Right ventricle myocardium superior (tissue), 1 donor: ENCODE measurements around the gene PGLYRP3. TPM values are rescaled to one million over a fixed set of nuclear protein-coding genes. Genes with fewer than 3 reads are reported as not detected.

ENCODE experiments used
- ATAC-seq: fragments of 200-7000 bp; cut with Tn5 transposase; one replicate; pipeline ENCODE4 v1.9.1; 2020; ENCODE audit warnings: mild to moderate bottlenecking; ENCODE audit not compliant: poor library complexity
- DNase-seq: peaks from one replicate; pipeline ENCODE4 v3.0.0-alpha.2; 2020
- intact Hi-C: fragments of 100-400 bp; cut with DNase I; formaldehyde crosslinking; loops from one replicate; pipeline ENCODE4 v1.11.2; 2022
- long read RNA-seq: library from polyadenylated mRNA; unstranded; transcript quantifications from one replicate; pipeline ENCODE4 v2.0.0, GENCODE V29; 2021
- total RNA-seq: library from RNA; stranded (reverse); fragmentation: NEBNext Ultra II Directional; extraction: Animal tissue kit (Norgen Biotek cat#: 25700); gene quantifications from one replicate; pipeline ENCODE4 v1.2.1, GENCODE V29; 2021
- donor health status: DM: no; HTN: yes; CAD: no; lungs with severe emphysema.

Gene PGLYRP3, protein sequence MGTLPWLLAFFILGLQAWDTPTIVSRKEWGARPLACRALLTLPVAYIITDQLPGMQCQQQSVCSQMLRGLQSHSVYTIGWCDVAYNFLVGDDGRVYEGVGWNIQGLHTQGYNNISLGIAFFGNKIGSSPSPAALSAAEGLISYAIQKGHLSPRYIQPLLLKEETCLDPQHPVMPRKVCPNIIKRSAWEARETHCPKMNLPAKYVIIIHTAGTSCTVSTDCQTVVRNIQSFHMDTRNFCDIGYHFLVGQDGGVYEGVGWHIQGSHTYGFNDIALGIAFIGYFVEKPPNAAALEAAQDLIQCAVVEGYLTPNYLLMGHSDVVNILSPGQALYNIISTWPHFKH
- total RNA-seq: not detected
- long read RNA-seq: 0 reads

DNA sequence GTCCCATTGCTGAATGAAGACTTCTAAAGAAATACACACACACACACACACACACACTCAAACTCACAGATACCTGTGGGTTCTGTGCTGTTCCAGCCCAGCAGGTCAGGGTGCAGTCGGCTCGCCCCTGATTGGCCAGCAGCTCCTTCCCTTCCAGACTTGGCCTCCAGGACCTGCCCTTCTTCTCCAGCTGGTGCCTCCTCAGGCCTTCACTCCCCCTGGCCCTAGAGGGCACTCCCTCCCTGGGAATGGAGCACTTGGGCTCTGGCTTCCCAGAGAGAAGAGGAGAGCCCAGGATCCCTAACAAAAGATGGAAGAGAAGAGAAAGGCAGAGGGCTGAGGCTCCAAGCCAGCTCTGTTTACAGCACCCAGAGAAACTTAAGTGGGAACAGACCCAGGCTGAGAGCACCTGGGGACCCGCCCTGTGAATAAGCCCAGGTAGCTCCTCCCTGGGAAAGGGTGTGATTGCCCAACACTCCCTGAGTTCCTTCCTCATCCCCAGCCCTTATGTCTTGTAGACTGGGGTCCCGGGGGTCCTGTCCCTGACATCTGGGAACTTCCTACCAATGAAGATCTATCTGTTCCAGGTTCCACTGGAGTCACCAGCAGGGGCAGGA, at the start of gene PGLYRP3:
TSS of gene PGLYRP3 (minus strand) at position 383 of the 617 bp plus-strand sequence. CDS start 2,287 bp downstream, outside the sequence.
- no peak for ATAC-seq
- intact Hi-C loops: no loop called here
- DNase-seq: no peak

DNA sequence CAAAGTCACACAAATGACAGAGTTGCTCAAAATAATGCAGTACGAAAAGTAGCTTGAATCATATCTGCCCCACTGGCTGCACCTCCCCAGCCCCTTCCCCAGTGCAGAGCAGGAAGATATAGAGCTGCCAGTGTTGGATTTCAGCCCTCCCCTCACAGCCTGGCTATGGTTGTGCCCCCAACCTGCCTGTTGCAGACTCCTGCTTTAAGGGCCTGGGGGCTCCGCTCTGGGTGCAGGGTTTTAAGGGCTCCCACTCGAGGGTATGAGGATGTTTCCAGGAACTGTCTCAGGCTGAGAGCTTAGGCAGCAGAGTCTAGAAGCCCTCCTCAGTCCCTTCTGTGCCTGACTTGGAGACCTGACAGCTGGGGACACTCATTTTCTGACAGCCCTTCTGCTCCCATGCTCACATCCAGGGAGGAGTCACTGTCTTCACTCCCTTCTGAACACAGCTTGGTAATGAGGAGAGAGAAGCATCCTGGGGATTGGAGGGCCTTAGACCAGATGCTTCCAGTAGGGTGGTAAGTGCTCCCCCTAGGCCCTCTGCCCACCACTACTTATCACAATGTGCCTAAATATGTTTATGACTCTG, 49.5 kb upstream of the PGLYRP3 start:
- intact Hi-C loops: no loop called here
- ATAC-seq: no peak
- no peak for DNase-seq

DNA sequence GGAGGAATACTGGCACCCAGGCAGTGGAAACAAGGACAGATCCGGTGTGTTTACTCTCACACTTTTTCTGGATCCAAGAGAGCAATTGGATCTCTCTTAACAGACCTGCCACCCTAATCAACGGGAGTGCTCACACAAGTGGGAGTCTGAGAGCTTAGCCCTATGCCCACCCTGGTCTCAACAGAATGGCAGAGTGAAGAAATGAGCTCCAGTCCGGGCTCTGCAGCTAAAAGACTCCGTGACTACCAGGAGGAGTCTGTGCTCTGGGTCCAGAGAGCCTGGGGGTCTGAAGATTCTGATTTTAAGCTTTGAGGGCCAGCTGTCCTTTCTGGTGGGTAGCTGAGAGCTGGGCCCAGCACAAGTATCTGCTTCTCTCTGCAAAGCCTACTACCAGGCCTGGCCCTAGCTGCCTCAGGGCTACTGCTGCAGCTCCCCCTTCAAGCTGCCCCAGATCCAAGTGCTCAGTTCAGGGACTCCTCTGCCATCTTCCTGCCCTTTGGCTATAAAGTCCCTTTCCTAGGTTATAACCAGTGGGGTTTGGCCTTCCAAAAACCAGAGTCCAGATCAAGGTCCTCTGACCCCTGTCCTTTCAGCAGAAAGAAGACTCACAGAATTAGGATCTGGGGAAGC, 48.8 kb upstream of the PGLYRP3 start:
- ATAC-seq: no peak
- no peak for DNase-seq
- intact Hi-C loops: no loop called here

DNA sequence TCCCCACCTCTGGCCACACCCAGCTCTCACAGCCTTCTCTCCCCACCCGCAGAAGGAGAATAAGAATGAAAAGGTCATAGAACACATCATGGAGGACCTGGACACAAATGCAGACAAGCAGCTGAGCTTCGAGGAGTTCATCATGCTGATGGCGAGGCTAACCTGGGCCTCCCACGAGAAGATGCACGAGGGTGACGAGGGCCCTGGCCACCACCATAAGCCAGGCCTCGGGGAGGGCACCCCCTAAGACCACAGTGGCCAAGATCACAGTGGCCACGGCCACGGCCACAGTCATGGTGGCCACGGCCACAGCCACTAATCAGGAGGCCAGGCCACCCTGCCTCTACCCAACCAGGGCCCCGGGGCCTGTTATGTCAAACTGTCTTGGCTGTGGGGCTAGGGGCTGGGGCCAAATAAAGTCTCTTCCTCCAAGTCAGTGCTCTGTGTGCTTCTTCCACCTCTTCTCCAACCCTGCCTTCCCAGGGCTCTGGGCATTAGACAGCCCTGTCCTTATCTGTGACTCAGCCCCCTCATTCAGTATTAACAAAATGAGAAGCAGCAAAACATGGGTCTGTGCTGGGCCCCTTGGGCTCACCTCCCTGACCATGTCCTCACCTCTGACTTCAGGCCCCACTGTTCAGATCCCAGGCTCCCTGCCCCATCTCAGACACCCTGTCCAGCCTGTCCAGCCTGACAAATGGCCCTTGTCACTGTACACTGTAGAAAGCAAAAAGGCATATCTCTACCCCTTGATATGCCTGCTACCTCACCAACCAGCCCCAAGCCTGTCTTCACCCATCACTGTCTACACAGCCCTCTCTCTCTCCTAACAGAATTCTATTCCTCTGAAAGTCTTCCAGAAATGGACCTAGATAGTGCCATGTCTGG, 48.1 kb upstream of the PGLYRP3 start:
- ATAC-seq (peak; percentile 5), DNase-seq (no peak)
- intact Hi-C loops: no loop called here

DNA sequence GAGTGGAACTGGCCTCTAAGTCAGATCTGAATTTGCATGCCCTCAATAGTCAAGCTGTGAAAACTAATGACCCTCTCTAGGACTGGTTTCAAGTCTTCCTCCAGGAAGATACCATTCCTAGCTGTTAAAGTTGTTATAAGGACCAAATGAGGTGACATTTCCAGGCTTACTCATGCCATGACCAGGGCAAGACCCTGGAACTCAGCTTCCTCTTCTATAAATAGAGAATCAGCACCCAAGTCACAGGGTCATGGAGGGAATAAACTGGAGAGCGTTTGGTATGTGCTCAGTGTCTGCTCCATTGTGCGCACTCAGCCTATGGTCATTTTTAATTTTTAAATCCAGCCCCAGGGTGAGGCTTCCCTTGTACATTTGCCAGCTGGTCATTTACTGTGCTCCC, 47.4 kb upstream of the PGLYRP3 start:
- intact Hi-C loops: no loop called here
- ATAC-seq (peak; percentile 28), DNase-seq (no peak)

DNA sequence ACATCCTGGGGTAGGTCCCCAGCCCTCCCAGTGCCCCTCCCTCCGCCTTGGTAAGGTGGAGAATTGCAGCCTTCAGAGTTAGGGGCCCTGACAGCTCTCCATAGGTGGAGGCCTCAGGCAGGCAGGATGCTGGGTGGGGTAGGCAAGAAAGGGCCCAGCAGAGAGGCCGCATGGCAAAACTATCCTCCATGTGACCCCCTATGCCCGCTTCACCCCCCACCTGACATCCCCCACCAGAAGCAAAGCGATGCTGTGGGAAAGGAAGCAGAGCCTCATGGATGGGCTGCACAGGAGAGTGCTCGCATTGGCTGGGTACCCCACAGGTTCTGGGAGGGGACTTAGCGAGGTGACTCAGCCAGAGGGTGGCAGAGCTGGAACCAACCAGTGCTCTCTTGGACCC, 46.5 kb upstream of the PGLYRP3 start:
- ATAC-seq (no peak), DNase-seq (no peak)
- intact Hi-C loops: no loop called here

DNA sequence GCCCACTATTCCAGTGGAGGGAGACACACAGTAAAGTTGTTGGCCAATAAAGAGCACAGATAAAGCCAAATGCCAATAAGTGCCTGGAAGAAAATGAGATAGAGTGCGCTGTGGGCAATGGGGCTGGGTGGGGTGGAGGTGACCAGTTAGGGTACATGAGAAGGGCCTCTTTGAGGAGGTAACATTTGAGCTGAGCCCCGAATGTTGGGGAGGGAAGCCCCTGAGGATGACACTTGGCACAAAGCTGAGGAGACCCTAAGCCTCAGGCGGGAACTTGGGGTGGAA, 45.9 kb upstream of the PGLYRP3 start:
- intact Hi-C loops: no loop called here
- no peak for ATAC-seq

DNA sequence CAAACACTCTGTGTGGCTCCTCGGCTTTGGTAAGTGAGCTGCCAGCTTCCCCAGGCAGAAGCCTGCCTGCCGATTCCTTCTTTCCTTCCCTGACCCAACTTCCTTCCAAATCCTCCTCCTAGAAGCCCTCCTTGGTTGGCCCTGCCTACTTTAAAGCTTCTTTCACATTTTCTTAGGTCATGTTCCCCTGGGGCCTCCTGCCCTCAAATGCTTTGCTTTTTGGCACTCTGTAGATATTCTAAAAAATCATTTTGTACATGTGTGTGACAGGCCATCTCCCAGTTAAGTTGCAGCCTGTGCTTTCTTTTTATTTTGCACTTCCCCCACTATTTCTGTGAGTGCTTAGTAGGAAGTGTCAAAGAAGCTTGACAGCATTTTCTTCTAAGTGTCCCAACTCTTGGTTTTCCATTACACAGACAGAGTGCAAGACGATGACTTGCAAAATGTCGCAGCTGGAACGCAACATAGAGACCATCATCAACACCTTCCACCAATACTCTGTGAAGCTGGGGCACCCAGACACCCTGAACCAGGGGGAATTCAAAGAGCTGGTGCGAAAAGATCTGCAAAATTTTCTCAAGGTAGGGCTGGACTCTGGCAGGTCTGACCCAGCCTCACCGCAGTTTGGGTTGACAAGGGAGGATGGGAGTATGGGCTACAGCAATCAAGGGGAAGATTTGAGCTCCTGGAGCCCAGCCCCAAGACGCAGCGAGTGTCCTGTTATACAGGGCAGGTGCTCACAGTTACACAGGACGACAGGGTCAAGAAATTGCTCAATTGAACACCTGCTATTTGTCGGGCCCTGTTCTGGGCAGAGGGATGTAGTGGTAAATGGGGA, 45.3 kb upstream of the PGLYRP3 start, which contains the start of gene S100A9:
TSS of gene S100A9 (plus strand) at position 2 of the 838 bp plus-strand sequence. CDS start at position 432, 430 bp downstream.
- ATAC-seq: no peak
- no peak for DNase-seq
- intact Hi-C loops: no loop called here

More for the DNA sequence above, 45.9 kb upstream of the PGLYRP3 start:
- DNase-seq: no peak

DNA sequence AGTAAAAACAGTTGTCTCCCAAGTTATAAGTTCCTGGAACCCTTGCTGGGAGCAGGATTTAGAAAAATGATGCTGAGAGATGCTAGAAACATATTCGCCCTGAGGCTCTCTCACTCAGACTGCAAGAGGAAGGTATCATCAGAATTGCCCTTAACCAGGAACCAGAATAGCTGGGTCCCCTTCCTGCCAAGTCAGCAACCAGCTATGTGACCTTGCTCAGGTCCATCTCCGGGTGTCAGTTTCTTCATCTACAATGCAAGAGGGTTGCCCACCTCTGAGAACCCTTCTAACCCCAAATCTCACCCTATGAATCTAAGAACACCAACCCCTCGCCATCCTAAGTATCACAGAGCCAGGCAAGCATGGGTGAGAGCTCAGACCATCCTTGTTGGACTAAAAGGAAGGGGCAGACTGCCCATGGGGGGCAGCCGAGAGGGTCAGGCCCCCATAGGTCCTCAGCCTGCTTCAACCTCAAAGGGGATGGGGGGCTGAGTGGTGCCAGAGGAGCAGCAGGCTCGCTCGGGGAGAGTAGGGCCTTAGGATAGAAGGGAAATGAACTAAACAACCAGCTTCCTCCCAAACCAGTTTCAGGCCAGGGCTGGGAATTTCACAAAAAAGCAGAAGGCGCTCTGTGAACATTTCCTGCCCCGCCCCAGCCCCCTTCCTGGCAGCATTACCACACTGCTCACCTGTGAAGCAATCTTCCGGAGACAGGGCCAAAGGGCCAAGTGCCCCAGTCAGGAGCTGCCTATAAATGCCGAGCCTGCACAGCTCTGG, 44.5 kb upstream of the PGLYRP3 start:
- ATAC-seq (peak; percentile 68), DNase-seq (peak; percentile 86)
- intact Hi-C loops: no loop called here

DNA sequence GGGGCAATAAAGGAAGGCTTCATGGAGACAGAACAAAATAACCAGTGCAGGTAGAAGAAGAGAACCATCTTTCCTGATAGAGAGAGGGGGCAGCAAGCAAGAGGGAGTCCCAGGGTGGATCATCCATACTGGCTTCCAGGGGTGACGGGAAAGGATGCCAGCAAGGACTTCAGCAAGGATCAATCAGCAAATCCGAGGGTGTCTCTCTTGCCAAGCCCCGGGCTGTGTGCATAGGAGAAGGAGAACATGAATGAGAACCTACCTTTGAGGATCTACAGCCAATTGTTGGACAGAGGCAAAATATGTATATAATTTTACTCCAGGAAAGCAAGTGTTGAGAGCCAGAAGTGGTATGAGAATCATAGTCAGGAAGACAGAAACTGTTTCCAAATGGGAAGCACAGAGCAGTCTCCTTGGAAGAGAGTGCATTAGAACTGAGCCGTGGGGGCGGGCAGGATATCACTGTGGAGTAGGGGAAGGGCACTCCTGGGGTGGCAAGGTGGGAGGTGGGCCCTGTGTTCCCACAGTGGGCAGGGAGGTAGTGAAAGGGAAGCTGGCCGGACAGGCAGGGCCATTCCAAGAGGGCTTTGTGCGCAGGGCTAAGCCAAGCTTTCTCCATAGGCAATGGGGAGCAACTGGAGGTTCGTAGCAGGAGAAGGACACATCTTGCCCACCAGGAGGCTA, 43.8 kb upstream of the PGLYRP3 start:
- DNase-seq: no peak
- intact Hi-C loops: no loop called here
- no peak for ATAC-seq

DNA sequence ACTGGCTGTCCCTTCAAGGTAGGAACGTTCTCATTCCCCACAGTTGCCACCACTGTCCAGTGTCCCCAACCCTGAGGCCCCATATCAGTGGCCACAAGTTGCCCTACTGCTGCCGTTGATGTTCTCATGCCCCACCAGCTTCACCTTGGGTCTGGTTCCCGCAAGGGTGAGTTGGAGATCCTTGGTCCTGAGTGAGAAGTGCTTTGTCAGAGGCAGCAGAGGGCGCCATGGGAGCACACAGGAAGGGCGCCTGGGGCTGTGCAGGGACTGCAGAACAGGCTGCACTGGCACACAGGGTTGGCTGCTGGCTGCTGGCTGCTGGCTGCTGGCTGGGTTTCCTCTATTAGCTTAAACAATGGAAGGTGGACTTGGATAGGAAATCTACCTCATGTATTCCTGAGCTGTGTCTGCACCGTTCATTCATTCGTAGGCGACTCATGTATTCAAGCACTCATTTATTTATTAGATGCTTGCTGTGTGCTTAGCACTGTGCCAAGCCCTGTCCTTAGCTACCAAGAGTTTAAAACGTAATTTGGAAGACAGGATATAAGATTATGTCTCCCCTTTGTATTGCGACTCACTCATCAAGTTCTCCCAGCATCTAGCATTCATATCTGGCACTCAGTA, 42.8 kb upstream of the PGLYRP3 start:
- intact Hi-C loops: no loop called here
- DNase-seq: peak; percentile 81
- peak; percentile 58 for ATAC-seq

DNA sequence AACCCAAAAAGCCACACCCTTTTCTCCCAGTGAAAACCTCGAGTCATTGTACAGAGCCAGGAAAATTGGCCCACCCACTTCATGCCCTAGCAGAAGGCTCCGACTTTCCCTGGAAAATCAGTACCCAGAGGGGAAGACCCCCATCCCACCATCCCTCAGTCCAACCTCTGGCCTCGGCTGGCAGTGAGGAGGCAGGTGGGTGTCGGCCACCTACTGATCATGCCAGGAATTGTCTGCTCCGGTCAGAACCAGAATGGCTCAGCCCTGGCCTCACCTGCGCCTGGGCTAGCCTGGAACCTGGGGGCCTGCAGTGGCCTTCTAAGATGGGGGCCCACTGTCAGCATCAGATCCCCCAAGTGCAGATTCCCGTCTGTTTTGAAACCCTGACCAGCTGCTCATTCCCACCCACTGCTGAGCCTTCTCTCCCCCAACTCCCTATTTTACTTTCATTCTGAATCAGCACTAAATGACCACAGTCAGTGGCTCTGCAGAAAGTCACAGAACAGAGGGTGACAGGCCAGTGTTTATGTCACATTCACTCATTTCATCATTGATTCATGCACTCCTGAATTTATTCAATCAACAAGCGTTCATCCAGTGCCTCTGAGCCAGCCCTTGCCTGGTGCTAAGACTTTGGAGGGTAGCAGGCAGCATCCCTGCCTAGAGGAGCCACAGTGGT, 41.9 kb upstream of the PGLYRP3 start:
- DNase-seq: no peak
- intact Hi-C loops: no loop called here
- no peak for ATAC-seq

DNA sequence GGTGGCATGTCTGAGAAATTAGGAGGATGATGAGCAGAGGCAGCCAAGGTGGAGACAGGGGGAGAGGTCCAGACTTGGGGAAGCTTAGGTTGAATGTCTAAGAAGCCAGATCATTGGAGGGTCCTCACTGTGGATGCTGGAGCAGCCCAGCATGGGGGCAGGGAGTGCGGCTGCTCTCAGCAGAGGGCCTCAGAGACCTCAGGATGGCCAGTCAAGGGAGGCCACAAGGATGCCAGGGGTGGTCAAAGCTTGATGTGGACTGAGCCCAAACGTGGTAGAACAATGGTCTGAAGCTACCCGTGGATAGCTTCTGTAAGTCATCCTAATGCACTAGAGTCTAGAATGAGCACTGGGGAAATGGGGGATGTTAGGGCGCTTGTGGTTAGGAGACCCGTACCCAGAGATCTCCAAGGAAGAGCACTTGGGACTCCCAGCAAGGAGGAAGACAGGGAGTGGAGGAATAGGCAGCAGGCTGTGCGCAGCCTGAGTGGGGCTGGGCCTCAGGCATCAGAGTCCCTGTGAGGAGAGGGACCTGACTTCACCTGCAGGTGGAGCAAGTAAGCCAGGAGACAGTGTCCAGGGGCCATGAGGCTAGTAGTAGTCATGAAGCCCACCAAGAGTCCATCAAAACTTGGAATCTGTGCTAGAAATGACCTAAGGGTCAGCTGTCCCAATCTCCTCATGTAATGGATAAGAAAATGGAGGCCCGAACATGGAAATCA, 40.6 kb upstream of the PGLYRP3 start:
- no peak for ATAC-seq
- no peak for DNase-seq
- intact Hi-C loops: loop anchor here (2.0 kb wide), 1 partner anchor 141 kb away; no protein-coding TSS in a partner anchor

DNA sequence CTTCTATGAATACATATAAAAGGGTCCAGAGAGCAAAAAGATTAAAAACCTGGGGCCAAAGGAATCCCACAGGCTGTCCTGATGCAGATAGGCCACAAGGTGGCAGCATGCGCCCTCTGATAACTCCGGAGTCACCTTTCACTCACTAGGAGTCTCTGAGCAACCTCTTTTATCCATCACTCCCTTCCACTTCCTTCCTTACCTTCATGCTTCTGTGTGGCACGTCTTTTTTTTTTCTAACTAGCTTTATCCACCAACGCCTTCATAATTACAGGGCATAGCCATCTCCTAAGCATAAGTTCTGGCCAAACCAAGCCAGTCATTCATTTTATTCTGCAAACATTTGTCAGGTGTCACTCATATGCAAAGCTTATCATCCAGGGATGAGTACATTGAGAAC, 39.8 kb upstream of the PGLYRP3 start:
- intact Hi-C loops: loop anchor here (2.0 kb wide), 1 partner anchor 142 kb away; no protein-coding TSS in a partner anchor
- peak; percentile 79 for DNase-seq
- peak; percentile 81 for ATAC-seq
